Epithelial cell of alveolus of lung (primary cell): ENCODE data around the gene SLC25A51. TPM values are rescaled to one million over a fixed set of nuclear protein-coding genes. Genes with fewer than 3 reads are reported as not detected.

ENCODE experiments used
- total RNA-seq: library from RNA; depleted of rRNA; stranded (reverse); fragments of >200 nt; gene quantifications from 2 replicates; pipeline ENCODE4 v1.2.1, GENCODE V29; 2015

The SLC25A51 gene
- total RNA-seq = 33.7 and 35.4 TPM in 2 replicates

GRCh38 chr9:37903647-37904444 lies at the start of gene SLC25A51:
SLC25A51 (minus strand) TSS chr9:37904127; CDS start chr9:37888550, 15,577 bp downstream.

Other genes with a start within 250 kb of the SLC25A51 start
- gene TRMT10B, start 150.3 kb downstream of the SLC25A51 start, total RNA-seq = 2.6 and 7.8 TPM in 2 replicates
- gene EXOSC3, start 119.1 kb downstream of the SLC25A51 start, total RNA-seq = 18.1 and 35.4 TPM in 2 replicates
- gene DCAF10, start 103.3 kb downstream of the SLC25A51 start, total RNA-seq = 12.2 and 25.8 TPM in 2 replicates
- 12.3 and 16.5 TPM in 2 replicates for gene SHB, start 165.1 kb upstream of the SLC25A51 start, total RNA-seq